ENCODE measurements around the gene HSPB9.

DNA sequence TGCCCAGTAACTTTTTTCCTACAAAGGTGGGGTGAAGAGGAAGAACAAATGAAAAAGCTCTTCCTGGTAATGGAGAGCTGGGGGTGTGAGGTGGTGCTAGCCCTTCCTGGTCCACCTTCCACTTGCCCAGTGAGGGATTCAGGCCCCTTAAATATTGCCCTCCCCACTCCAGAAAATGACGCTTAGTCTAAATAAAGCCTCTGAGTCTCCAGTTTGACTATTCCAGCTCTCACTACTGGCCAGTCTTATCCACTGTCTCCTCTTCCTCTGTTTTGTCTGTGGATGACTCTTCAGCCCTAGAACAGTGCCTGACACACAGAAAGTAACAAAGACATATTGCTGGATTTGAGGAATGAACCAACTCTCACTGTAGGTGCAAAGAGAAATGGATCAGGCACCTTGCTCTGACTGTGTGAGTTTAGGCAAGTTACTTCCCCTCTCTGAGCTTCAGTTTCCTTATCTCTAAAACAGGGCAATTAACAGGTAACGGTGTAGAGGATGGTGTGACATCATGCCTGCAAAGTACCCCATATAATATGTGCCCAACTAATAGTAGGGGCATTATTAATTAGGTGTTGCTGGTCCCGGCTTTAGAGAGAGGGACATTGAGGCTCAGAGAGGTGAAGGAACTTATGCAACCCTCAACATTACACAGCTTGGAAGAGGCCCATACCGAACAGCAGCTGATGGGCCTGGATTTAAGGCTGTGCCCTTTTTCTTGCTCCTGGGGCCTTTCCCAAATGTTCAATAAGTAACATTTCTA lies 45.6 kb upstream of the HSPB9 start:
- no peak for TF ChIP-seq CTCF (IDR thresholded peaks at IDR 0.05)
- TF ChIP-seq NR1H2 (CRISPR knock-in tag; IDR thresholded peaks at IDR 0.05), result no peak
- TF ChIP-seq, protein P1, sequence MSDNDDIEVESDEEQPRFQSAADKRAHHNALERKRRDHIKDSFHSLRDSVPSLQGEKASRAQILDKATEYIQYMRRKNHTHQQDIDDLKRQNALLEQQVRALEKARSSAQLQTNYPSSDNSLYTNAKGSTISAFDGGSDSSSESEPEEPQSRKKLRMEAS (CRISPR knock-in tag; IDR thresholded peaks at IDR 0.05), result no peak
